SKM-1 (cell line): ENCODE data around the gene NOP14.
"Not testable (repeated sequence)": the region's sequence is repeated elsewhere in the genome, so short reads cannot be mapped to it uniquely, and the experiment has no call there.

Experiments
- DNase-seq: peaks from one replicate; lab custom pipeline; 2025; ENCODE audit not compliant: unreplicated experiment; lab: John Stamatoyannopoulos, UW

The NOP14 gene

GRCh38 chr4:2962614-2963174 is 512 bp downstream of the NOP14 start:
- peak; percentile 35 for DNase-seq

- DNase-seq: no peak
Measured at GRCh38 chr4:2961811-2962441, 1.3 kb downstream of the NOP14 start.

GRCh38 chr4:2961421-2961810 is 1.8 kb downstream of the NOP14 start:
- DNase-seq: peak; percentile 51

- not testable (repeated sequence) for DNase-seq
Measured at GRCh38 chr4:2960450-2960849, 2.8 kb downstream of the NOP14 start.

- DNase-seq: no peak
Measured at GRCh38 chr4:2958446-2958845, 4.8 kb downstream of the NOP14 start.

- DNase-seq: not testable (repeated sequence)
Measured at GRCh38 chr4:2955186-2956044, 7.8 kb downstream of the NOP14 start.

- no peak for DNase-seq
Measured at GRCh38 chr4:2954358-2955185, 8.6 kb downstream of the NOP14 start.

- no peak for DNase-seq
Measured at GRCh38 chr4:2953496-2953895, 9.7 kb downstream of the NOP14 start.

GRCh38 chr4:2950221-2950989 is 12.8 kb downstream of the NOP14 start:
- no peak for DNase-seq

- DNase-seq: no peak
Measured at GRCh38 chr4:2949782-2950125, 13.5 kb downstream of the NOP14 start.

- DNase-seq: no peak
Measured at GRCh38 chr4:2948895-2949781, 14.1 kb downstream of the NOP14 start.

GRCh38 chr4:2947926-2948325 is 15.3 kb downstream of the NOP14 start:
- no peak for DNase-seq

GRCh38 chr4:2946812-2947600 is 16.2 kb downstream of the NOP14 start:
- DNase-seq: no peak

- DNase-seq: not testable (repeated sequence)
Measured at GRCh38 chr4:2945619-2946604, 17.3 kb downstream of the NOP14 start.

- no peak for DNase-seq
Measured at GRCh38 chr4:2944586-2945526, 18.4 kb downstream of the NOP14 start.

GRCh38 chr4:2944091-2944482 is 19.1 kb downstream of the NOP14 start:
- no peak for DNase-seq
